Globus pallidus (tissue), 1 donor: Measurements from ENCODE around the gene ARHGAP26.
A peak's percentile ranks its signal among the peaks of the same experiment; 100 is the strongest.

Experiments used
- DNase-seq: peaks from one replicate; pipeline ENCODE4 v3.0.0-alpha.2; 2015; ENCODE audit warnings: low spot score

The ARHGAP26 gene

DNA sequence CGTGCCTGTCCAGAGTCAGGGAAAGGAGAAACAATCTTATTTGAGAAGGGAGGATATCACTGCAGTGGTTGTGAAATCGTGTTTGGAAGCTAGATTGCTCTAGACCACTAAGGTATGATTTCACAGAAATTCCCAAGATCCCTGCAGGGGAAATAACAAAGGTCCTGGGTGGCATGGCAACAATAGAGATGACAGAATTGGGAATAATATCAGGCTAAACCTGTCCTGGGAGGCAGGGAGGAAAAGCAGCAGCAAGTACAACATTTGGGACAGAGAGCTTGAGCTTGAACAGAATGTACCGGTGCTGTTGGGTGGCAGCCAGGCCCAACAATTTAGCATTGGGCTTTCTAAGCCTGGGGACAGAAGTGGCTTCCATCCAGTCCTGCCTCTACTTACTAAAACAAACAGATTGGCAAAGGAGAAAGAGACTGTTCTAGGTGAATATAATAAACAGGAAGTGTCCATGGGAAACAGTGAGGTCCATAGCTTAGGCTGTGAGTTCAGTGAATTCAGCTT, 17.0 kb upstream of the ARHGAP26 start:
- peak; percentile 57 for DNase-seq

GRCh38 chr5:142754031-142754430, 16.1 kb upstream of the ARHGAP26 start:
- DNase-seq = no peak

DNA sequence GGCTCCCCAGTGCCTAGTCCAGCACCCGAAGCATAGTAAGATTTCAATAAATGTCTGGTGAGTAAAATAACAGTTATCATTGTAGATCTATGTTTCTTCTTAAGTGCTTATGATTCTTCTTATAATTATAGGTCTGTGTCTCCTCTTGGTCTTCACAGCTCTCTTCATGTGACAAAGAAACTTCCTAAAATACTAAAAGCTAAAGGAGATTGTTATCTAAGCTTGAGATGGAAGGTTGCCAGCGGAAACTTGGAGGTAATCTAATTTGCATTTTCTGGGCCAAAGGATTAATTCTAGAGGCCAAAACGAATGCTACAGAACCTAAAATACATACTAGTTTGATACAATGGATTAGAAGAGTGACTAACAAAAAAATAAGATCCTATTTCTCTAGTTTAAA, 13.6 kb upstream of the ARHGAP26 start:
- DNase-seq = no peak

GRCh38 chr5:142757564-142757963, 12.6 kb upstream of the ARHGAP26 start:
- DNase-seq = no peak

GRCh38 chr5:142758062-142758795, 11.9 kb upstream of the ARHGAP26 start:
- DNase-seq = no peak

DNA sequence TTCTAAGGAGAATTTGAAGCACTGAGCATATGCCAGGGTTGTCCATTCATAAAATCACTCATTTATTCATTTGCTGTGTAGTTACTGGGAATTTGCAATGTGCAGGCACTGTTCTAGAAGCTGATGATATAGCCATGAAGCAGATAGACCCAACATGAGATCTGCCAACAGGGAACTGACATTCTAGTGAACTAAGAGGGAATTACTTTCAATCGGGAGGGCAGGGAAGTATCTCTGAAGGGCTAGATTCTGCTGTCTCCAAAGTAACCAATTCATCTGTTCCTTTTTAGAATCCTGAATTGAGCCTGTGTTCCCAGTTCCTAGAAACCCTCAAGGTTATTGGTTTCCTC, 11.4 kb upstream of the ARHGAP26 start:
- no peak for DNase-seq

DNA sequence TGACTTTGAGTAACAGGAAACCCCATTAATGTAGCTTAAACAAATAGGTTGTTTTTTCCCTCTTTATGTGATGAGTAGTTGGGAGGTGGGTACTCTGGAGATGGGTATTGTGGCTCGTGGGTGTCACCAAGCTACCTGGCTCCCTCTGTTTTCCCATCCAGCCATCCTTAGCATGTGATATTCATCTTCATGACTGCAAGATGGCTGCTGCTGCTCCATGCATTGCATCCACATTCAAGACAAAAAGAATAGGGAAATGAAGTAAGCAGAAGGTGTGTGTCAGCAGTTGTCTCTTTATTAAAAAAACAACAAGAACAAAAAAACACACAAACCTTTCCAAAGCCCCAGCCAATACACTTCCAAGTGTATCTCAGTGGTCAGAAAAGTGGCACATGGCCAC, 6.5 kb upstream of the ARHGAP26 start:
- DNase-seq = no peak

- DNase-seq = no peak
Measured at GRCh38 chr5:142767178-142767577, 3.0 kb upstream of the ARHGAP26 start.

DNA sequence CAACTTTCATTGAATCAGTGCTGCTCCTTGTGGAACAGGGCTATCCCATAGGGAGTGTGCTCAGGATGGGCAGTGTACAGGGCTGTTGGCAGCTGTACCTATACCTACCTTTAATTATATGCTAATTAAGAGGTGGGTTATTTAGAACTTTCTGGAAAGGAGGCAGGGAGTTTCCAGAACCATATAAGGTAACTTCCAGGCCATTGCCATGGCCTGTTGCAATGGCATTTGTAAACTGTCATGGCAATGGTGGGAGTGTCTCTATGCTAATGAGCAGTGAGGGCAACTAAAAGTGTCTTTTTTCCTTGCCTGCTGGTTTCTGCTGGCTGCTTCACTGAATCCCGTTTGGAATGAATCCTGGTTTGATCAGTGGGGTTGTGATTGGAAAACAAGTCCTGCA, 2.3 kb upstream of the ARHGAP26 start:
- no peak for DNase-seq

DNA sequence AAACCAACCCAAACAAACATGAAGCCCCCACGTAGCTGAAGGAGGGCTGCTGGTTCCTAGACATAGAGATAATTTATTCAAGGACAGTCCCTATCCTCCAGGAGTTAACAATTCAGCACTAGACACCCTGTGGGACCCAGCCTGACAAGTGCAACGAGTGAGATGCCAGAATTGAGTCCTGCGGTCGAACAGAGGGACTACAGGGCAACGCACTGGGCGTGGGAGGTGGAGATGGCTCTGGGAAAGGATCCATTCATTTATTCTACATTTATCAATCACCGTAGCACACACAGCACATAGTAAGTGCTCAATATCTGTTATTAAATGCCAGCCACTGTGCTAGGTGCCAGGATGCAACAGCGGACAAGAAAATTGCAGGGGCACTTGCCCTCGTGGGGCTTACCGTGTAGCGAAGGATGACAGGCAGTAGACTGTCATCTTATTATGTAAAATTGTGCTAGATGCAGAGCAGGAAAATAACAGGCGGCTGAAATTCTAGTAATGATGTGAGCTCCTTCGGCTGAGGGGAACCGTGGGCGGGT, 855 bp upstream of the ARHGAP26 start:
- DNase-seq = peak; percentile 25

DNA sequence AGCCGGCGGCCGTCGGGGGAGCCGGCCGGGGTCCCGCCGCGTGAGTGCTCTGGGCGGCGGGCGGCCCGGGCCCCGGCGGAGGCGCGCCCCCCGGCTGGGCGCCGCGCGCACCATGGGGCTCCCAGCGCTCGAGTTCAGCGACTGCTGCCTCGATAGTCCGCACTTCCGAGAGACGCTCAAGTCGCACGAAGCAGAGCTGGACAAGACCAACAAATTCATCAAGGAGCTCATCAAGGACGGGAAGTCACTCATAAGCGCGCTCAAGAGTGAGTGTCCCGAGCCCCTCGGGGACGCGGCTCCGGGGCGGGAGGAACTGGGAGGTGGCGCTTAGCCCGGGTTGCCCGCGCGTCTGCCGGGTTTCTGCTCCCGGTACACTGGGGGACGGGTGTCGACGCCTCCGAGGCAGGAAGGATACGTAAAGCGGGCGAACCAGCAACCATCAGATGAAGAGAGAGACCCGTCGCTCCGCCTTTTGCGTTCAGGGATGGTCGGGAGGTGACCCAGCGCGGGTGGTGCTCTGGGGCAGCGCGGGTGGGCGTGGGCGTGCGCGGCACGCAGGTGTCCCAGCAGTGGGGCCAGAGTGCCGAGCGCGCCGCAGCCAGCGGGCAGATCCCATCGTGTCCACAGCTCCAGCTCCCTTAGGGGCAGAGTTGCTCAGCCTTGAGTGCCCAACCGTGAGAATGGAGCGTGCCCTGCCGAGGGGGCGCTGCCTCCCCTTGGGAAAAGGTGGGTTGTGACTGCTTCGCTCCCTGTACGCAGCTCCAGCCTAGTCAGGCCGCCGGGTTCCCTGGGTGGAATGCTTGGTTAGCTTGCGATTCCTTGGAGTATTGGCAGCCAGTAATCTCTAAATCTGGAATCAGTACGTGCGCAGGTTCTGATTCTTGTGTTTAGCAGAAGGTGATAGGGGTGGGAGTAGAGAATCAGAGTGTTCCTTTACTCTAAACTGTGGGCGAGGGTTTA, 753 bp downstream of the ARHGAP26 start:
- no peak for DNase-seq

DNA sequence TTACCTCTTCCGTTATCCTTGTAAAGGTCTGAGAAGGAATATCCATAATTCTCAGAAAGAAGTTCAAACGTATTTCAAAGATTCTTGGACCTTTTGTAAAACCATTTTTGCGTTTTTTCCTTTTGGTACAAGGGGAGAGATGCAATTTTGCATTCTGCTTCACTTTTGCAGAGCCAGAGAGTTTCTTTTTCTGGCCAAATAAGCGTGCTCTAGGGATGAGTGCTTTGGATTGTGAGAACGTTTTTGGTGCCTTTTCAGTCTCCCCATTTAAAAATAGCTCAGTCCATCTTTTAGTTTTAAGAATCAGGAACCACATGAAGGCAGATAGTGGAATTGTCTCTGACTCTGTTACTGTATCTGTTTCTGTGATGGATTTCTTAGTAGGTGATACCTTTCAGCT, 1.5 kb downstream of the ARHGAP26 start:
- no peak for DNase-seq

GRCh38 chr5:142772446-142773293, 2.5 kb downstream of the ARHGAP26 start:
- no peak for DNase-seq

- DNase-seq = peak; percentile 33
Measured at GRCh38 chr5:142777099-142777498, 6.9 kb downstream of the ARHGAP26 start.

GRCh38 chr5:142777850-142778249, 7.7 kb downstream of the ARHGAP26 start:
- no peak for DNase-seq

- no peak for DNase-seq
Measured at GRCh38 chr5:142779163-142779840, 9.1 kb downstream of the ARHGAP26 start.

DNA sequence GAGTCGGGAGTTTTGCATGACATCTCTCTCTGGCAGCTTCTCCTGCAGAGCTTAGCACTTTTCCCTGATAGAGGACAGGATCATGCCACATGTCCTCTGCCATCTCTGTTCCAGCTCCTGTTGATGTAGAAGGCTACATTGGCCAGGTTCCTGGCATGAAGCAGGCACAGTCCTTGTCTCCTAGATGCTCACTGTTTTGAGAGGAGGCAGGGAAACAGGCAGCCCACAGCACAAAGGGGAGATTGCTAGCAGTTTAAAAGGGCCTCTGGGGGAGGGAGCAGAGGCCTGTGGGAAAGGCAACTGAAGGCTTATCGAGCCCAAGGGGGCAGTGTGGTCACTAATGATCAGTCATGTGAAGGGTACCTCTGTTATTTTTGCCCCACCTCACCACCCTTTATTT, 10.7 kb downstream of the ARHGAP26 start:
- no peak for DNase-seq

GRCh38 chr5:142782976-142783530, 12.9 kb downstream of the ARHGAP26 start:
- DNase-seq = no peak

- peak; percentile 53 for DNase-seq
Measured at GRCh38 chr5:142783601-142784341, 13.6 kb downstream of the ARHGAP26 start.

DNA sequence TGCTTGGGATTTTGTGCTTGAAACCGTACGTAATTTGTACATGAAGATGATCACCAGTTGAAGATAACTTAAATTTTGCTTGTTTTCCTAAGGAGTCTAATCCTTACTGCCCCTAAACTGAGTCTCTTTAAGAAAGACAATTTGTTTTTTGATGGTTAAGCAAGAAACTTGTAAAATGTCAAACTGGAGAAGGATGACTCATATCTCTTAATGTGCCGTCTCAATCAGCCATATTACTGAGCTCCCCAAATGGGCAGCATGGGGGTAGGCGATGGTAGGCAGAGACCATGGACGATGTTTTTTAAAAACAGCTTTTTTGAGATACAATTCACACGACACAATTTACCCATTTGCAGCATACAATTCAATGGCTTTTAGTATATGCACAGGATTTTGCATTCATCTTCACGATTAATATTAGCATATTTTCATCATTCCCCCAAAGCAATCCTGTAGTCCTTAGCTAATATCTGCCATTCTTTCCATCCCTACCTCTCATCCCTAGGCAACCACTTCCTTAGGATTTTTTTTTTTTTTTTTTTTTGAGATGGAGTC, 14.3 kb downstream of the ARHGAP26 start:
- DNase-seq = no peak
